ENCODE data around the gene MRPL34. TPM values are rescaled to one million over a fixed set of nuclear protein-coding genes. Genes with fewer than 3 reads are reported as not detected.

The MRPL34 gene
- total and polyA plus RNA-seq, 9 of the 15 experiments (the other 6 are each of a cell fraction or from before 2014, with no cell fraction given), result 11.5 to 256 (median 72.5) TPM

GRCh38 chr19:17334414-17335409 is 29.0 kb downstream of the MRPL34 start, which contains the start of gene ANO8:
TSS of gene ANO8 (minus strand) at chr19:17334855. CDS start at chr19:17334670, 185 bp downstream.
- peaks cover 29 to 73% of the 10 kb centered on the region in 2 experiments; a peak in 4 of 5 replicates for H3K4me1 ChIP-seq (replicated peaks in 1 of 2; ENCODE audit: control insufficient read depth in 2 of 2, insufficient read depth in 2 of 2, low read length in 2 of 2)
- TF ChIP-seq ZNF778 (CRISPR knock-in tag; IDR thresholded peaks at IDR 0.05) (no peak), BCL6 (CRISPR knock-in tag; IDR thresholded peaks at IDR 0.05) (no peak), BCOR (IDR thresholded peaks at IDR 0.05) (peak; percentile 97), SIN3B (IDR thresholded peaks at IDR 0.05; ENCODE audit: low read depth) (peak; percentile 85), ETS1 (conservative IDR thresholded peaks at IDR 0.05; ENCODE audit: control insufficient read depth, low read depth, low read length) (peak; percentile 84; the same call in 1 of the 2 replicates), SAFB (IDR thresholded peaks at IDR 0.05; ENCODE audit: borderline replicate concordance, low read depth, low read length) (no peak), MITF (IDR thresholded peaks at IDR 0.05) (no peak; the same call in 1 of the 2 replicates), ZNF830 (CRISPR knock-in tag; IDR thresholded peaks at IDR 0.05) (no peak), CREB5 (CRISPR knock-in tag; IDR thresholded peaks at IDR 0.05) (no peak), SRSF3 (IDR thresholded peaks at IDR 0.05; ENCODE audit: insufficient read depth, low read length) (no peak), ZNF41 (CRISPR knock-in tag; conservative IDR thresholded peaks at IDR 0.05) (no peak), ZNF239 (CRISPR knock-in tag; IDR thresholded peaks at IDR 0.05) (no peak), NUFIP1 (IDR thresholded peaks at IDR 0.05; ENCODE audit: partially characterized antibody) (no peak), DPF2 (IDR thresholded peaks at IDR 0.05) (0 out of 2 replicates have a peak, but pooled peaks have one; percentile 51), GTF2A2 (tag; IDR thresholded peaks at IDR 0.05) (no peak), NFE2 (IDR thresholded peaks at IDR 0.05; ENCODE audit: low read depth) (no peak), FOXA3 (CRISPR knock-in tag; conservative IDR thresholded peaks at IDR 0.05 in 1 of 2, IDR thresholded peaks at IDR 0.05 in 1 of 2) (peak in 1 of 2 experiments; percentile 11; a peak in 1 of 4 replicates), ZNF764 (CRISPR knock-in tag; IDR thresholded peaks at IDR 0.05; ENCODE audit: low read depth) (0 out of 2 replicates have a peak, but pooled peaks have one; percentile 14)

More at GRCh38 chr19:17334414-17335409, 29.0 kb downstream of the MRPL34 start, which contains the start of gene ANO8:
- Histone ChIP-seq H3K4me3 (peak within 1 kb of the TSS; percentile 69), H3K4me2 (ENCODE audit: insufficient read depth, low read length) (peak within 1 kb of the TSS; percentile 76), H2AFZ (ENCODE audit: low read depth, low read length) (peak within 1 kb of the TSS; percentile 90), H3K9me3 (replicated peaks; ENCODE audit: control insufficient read depth, insufficient read depth, low read depth, low read length) (no peaks in the 10 kb centered on the region; the same call in 1 of the 2 replicates), H3K27ac (ENCODE audit: extremely low read depth, low read depth, low read length) (peak within 1 kb of the TSS; percentile 75), H4K20me1 (replicated peaks; ENCODE audit: control insufficient read depth, insufficient read depth, low read length) (no peaks in the 10 kb centered on the region; the same call in 1 of the 2 replicates), H3K36me3 (ENCODE audit: control insufficient read depth, insufficient read depth, low read length) (peaks cover 21% of the 10 kb centered on the region; the same call in 1 of the 3 replicates), H3K27me3 (ENCODE audit: control insufficient read depth in 2 of 2, insufficient read depth in 2 of 2, low read length in 2 of 2) (no peaks in the 10 kb centered on the region), H3K9ac (ENCODE audit: insufficient read depth in 1 of 2, low read depth in 2 of 2, low read length in 2 of 2) (peak within 1 kb of the TSS; percentile 69 to 90), H3K79me2 (ENCODE audit: control insufficient read depth, insufficient read depth, low read length) (peaks cover 24% of the 10 kb centered on the region), H3K9me1 (ENCODE audit: control insufficient read depth, insufficient read depth, low read length) (no peaks in the 10 kb centered on the region)
- peak; percentile 67 for ATAC-seq
- ChIA-PET CTCF (ENCODE audit: low intra/inter-chr PET ratio) (interaction anchor here (1.5 kb wide), 1 partner anchor 29 kb away, joined by 3 read pairs; the partner anchor contains the start of gene MRPL34), POLR2A (interaction anchor here (0.6 to 7.9 kb wide), 8 partner anchors 8 to 249 kb away, joined by 3 to 78 read pairs (median 4); partner anchors contain the start of genes BST2, DDA1 and TMEM221)
- DNase-seq (ENCODE audit: extremely low read depth in 1 of 4, low spot score in 3 of 4), result peak; percentile 85 to 100 (median 91)
- peak; percentile 88 for FAIRE-seq
- 2% methylated on average over 82 of the region's 86 CpGs for WGBS (ENCODE audit: insufficient coverage, low coverage, missing lambda C conversion rate)
- no TSS peak for BruUV-seq (replicated peaks)
- intact Hi-C loops (cut with micrococcal nuclease), result loop anchor here (1.0 to 2.0 kb wide), 2 partner anchors 25 to 42 kb away; partner anchors contain the start of gene DDA1
- in situ Hi-C loops (cut with MboI), result no loop called here

All from K562 (cell line).